ENCODE measurements around the gene SCFD1.
"Not testable (repeated sequence)": the region's sequence is repeated elsewhere in the genome, so short reads cannot be mapped to it uniquely, and the experiment has no call there.

Gene SCFD1

DNA sequence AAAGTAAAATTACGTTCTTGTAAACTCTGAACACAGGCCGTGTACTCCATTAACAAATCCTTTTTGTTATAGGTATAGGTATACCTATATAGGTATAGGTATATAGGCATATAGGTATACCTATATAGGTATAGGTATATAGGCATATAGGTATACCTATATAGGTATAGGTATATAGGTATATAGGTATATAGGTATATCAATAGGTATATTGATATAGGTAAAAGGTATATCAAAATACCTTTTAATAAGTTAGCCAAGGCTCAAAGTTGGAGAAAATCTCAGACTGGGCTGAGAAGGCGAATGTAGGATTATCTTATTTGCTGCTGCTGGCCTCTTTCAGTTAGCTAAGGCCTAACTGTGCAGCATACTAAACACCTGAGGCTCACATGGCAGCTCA is 3.4 kb downstream of the SCFD1 start:
- Histone ChIP-seq H3K4me3 (ENCODE audit: low read length) (no peak overlapping the region), H3K9me3 (ENCODE audit: control insufficient read depth, insufficient read depth, low read length) (no peaks in the 10 kb centered on the region), H3F3A (ENCODE audit: control insufficient read depth, insufficient read depth) (peaks cover 6% of the 10 kb centered on the region), H3K4me2 (ENCODE audit: low read length) (no peak overlapping the region), H3K4me1 (ENCODE audit: control insufficient read depth, low read length) (peaks cover 25% of the 10 kb centered on the region), H3K79me2 (ENCODE audit: control insufficient read depth, low read length) (peaks cover 75% of the 10 kb centered on the region), H4K20me1 (ENCODE audit: control insufficient read depth, insufficient read depth, low read depth, low read length) (no peaks in the 10 kb centered on the region), H3K27me3 (ENCODE audit: control insufficient read depth, low read length) (no peaks in the 10 kb centered on the region), H3K9me2 (replicated peaks; ENCODE audit: control insufficient read depth, low read length) (no peaks in the 10 kb centered on the region), H3K27ac (ENCODE audit: low read depth, low read length) (no peak overlapping the region), H3K36me3 (ENCODE audit: control insufficient read depth, low read length) (peaks cover 30% of the 10 kb centered on the region)
- TF ChIP-seq, protein P1, sequence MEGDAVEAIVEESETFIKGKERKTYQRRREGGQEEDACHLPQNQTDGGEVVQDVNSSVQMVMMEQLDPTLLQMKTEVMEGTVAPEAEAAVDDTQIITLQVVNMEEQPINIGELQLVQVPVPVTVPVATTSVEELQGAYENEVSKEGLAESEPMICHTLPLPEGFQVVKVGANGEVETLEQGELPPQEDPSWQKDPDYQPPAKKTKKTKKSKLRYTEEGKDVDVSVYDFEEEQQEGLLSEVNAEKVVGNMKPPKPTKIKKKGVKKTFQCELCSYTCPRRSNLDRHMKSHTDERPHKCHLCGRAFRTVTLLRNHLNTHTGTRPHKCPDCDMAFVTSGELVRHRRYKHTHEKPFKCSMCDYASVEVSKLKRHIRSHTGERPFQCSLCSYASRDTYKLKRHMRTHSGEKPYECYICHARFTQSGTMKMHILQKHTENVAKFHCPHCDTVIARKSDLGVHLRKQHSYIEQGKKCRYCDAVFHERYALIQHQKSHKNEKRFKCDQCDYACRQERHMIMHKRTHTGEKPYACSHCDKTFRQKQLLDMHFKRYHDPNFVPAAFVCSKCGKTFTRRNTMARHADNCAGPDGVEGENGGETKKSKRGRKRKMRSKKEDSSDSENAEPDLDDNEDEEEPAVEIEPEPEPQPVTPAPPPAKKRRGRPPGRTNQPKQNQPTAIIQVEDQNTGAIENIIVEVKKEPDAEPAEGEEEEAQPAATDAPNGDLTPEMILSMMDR (IDR thresholded peaks at IDR 0.05; ENCODE audit: low read depth, low read length, poor library complexity, severe bottlenecking): no peak
- TF ChIP-seq EZH2phosphoT487 (IDR thresholded peaks at IDR 0.05; ENCODE audit: borderline replicate concordance, low read length): no peak

DNA sequence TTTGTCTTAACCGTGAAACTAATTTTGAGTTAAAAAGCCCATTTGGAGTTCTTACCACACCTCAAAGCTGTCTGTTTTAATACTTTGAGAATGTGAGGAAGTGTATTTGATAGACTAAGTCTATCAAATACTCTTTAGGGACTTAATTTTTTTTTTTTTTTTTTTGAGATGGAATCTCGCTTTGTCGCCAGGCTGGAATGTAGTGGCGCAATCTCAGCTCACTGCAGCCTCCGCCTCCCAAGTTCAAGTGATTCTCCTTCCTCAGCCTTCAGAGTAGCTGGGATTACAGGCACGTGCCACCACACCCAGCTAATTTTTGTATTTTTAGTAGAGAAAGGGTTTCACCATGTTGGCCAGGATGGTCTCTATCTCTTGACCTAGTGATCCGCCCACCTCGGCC is 7.3 kb downstream of the SCFD1 start:
- not testable (repeated sequence) for H3K27ac ChIP-seq (ENCODE audit: low read depth, low read length); H4K20me1 ChIP-seq (ENCODE audit: control insufficient read depth, insufficient read depth, low read depth, low read length); H3K9me3 ChIP-seq (ENCODE audit: control insufficient read depth, insufficient read depth, low read length); H3K4me3 ChIP-seq (ENCODE audit: low read length); H3K9me2 ChIP-seq (replicated peaks; ENCODE audit: control insufficient read depth, low read length); H3K4me2 ChIP-seq (ENCODE audit: low read length); H3K4me1 ChIP-seq (ENCODE audit: control insufficient read depth, low read length); H3F3A ChIP-seq (ENCODE audit: control insufficient read depth, insufficient read depth); H3K27me3 ChIP-seq (ENCODE audit: control insufficient read depth, low read length)
- H3K79me2 ChIP-seq (ENCODE audit: control insufficient read depth, low read length): peaks cover 58% of the 10 kb centered on the region
- peaks cover 47% of the 10 kb centered on the region for H3K36me3 ChIP-seq (ENCODE audit: control insufficient read depth, low read length)

DNA sequence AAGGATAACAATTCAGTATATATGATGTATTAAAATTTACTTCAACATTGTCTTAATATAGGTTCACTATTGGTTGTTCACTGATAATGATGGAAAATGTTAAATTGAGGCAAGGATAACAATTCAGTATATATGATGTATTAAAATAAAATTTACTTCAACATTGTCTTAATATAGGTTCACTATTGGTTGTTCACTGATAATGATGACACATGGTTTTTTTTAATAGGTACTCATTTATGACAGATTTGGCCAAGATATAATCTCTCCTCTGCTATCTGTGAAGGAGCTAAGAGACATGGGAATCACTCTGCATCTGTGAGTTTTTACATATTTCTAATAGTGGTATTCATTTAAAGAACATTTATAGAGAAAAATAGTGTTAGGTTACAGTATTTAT is 8.1 kb downstream of the SCFD1 start:
- Histone ChIP-seq H3K4me1 (ENCODE audit: control insufficient read depth, low read length) (no peaks in the 10 kb centered on the region), H3K36me3 (ENCODE audit: control insufficient read depth, low read length) (peaks cover 48% of the 10 kb centered on the region), H3K4me2 (ENCODE audit: low read length) (no peak overlapping the region), H3K9me2 (replicated peaks; ENCODE audit: control insufficient read depth, low read length) (no peaks in the 10 kb centered on the region), H3F3A (ENCODE audit: control insufficient read depth, insufficient read depth) (no peaks in the 10 kb centered on the region), H3K27me3 (ENCODE audit: control insufficient read depth, low read length) (no peaks in the 10 kb centered on the region), H3K9me3 (ENCODE audit: control insufficient read depth, insufficient read depth, low read length) (no peaks in the 10 kb centered on the region), H4K20me1 (ENCODE audit: control insufficient read depth, insufficient read depth, low read depth, low read length) (no peaks in the 10 kb centered on the region), H3K27ac (ENCODE audit: low read depth, low read length) (no peak overlapping the region), H3K79me2 (ENCODE audit: control insufficient read depth, low read length) (peaks cover 50% of the 10 kb centered on the region), H3K4me3 (ENCODE audit: low read length) (no peak overlapping the region)
- TF ChIP-seq EZH2phosphoT487 (IDR thresholded peaks at IDR 0.05; ENCODE audit: borderline replicate concordance, low read length): no peak
- TF ChIP-seq, protein P1 (IDR thresholded peaks at IDR 0.05; ENCODE audit: low read depth, low read length, poor library complexity, severe bottlenecking): no peak

DNA sequence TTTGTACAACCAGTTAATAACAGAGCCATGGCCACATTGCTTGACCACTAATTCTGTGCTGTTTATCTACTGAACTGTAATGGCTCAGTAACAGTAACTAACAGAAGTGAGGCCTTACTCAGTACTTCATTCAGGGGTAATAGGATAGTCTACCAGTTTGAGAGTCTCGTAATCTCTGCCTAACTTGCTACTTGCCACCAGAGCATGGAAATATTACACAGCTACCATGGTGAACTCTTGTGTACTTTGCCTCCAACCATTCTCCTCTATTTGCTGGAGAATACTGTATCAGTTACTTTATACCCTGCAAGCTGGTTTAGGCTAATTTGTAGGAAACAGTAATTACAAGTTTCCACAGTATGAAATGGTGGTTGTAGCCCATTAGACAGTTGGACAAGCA is 10.6 kb downstream of the SCFD1 start:
- H3K27ac ChIP-seq (ENCODE audit: low read depth, low read length): no peak overlapping the region
- no peak for TF ChIP-seq EZH2phosphoT487 (IDR thresholded peaks at IDR 0.05; ENCODE audit: borderline replicate concordance, low read length)
- TF ChIP-seq, protein P1 (IDR thresholded peaks at IDR 0.05; ENCODE audit: low read depth, low read length, poor library complexity, severe bottlenecking): no peak
- peaks cover 28% of the 10 kb centered on the region for H3K79me2 ChIP-seq (ENCODE audit: control insufficient read depth, low read length)

More for the DNA sequence above, 10.6 kb downstream of the SCFD1 start:
- Histone ChIP-seq H3K4me1 (ENCODE audit: control insufficient read depth, low read length) (no peaks in the 10 kb centered on the region), H3K9me3 (ENCODE audit: control insufficient read depth, insufficient read depth, low read length) (no peaks in the 10 kb centered on the region), H3K27me3 (ENCODE audit: control insufficient read depth, low read length) (no peaks in the 10 kb centered on the region), H3K4me2 (ENCODE audit: low read length) (no peak overlapping the region), H3K4me3 (ENCODE audit: low read length) (no peak overlapping the region), H4K20me1 (ENCODE audit: control insufficient read depth, insufficient read depth, low read depth, low read length) (no peaks in the 10 kb centered on the region), H3K36me3 (ENCODE audit: control insufficient read depth, low read length) (peaks cover 63% of the 10 kb centered on the region), H3K9me2 (replicated peaks; ENCODE audit: control insufficient read depth, low read length) (no peaks in the 10 kb centered on the region), H3F3A (ENCODE audit: control insufficient read depth, insufficient read depth) (no peaks in the 10 kb centered on the region)

Measured in DOHH2 (cell line).